IMR-90 (cell line): ENCODE results near the gene CSRP2. TPM values are rescaled to one million over a fixed set of nuclear protein-coding genes. Genes with fewer than 3 reads are reported as not detected.

Source experiments
- ATAC-seq: fragments of 200-7000 bp; cut with Tn5 transposase; 2 replicates; pipeline ENCODE4 v1.9.1; 2020; ENCODE audit warnings: low read depth, mild to moderate bottlenecking, moderate library complexity
- BruUV-seq: library from RNA; stranded (reverse); fragments of 400-500 nt; replicated peaks from 2 replicates; lab custom pipeline; 2021; lab: Mats Ljungman, UMichigan
- CTCF ChIA-PET: fragments of 300-600 bp; formaldehyde crosslinking; extraction: SDS; loops from one replicate; lab custom pipeline; 2021; ENCODE audit warnings: antibody characterized with exemption; lab: Yijun Ruan, JAX
- POLR2A ChIA-PET: fragments of 300-600 bp; sonication (Branson Sonifier 250); formaldehyde crosslinking; loops from one replicate; lab custom pipeline; 2022; ENCODE audit warnings: antibody characterized with exemption; ENCODE audit not compliant: unreplicated experiment; lab: Charles Lee
- DNase-seq: peaks from one replicate; pipeline ENCODE4 v3.0.0; 2013
- H2AFZ ChIP-seq: replicated peaks from 2 replicates; pipeline ENCODE3; 2013; ENCODE audit warnings: low read length, mild to moderate bottlenecking; ENCODE audit not compliant: poor library complexity
- H2AK5ac ChIP-seq: 2 replicates; pipeline ENCODE4 v1.6.1; 2013; ENCODE audit warnings: low read depth, low read length, inconsistent platforms
- H2AK9ac ChIP-seq: replicated peaks from 2 replicates; pipeline ENCODE3; 2013; ENCODE audit warnings: mild to moderate bottlenecking, low read depth, low read length, moderate library complexity; ENCODE audit not compliant: poor library complexity
- H2BK120ac ChIP-seq: 2 replicates; pipeline ENCODE4 v1.6.1; 2013; ENCODE audit warnings: low read depth, low read length, inconsistent platforms
- H2BK15ac ChIP-seq: 3 replicates; pipeline ENCODE4 v1.6.1; 2013; ENCODE audit warnings: low read depth, low read length, inconsistent platforms
- H2BK20ac ChIP-seq: 2 replicates; pipeline ENCODE4 v1.6.1; 2013; ENCODE audit warnings: low read depth, mild to moderate bottlenecking, inconsistent platforms, low read length, moderate library complexity
- H2BK5ac ChIP-seq: 2 replicates; pipeline ENCODE4 v1.6.1; 2013; ENCODE audit warnings: mild to moderate bottlenecking, low read depth, low read length, inconsistent platforms; ENCODE audit not compliant: poor library complexity, severe bottlenecking
- H3K14ac ChIP-seq: replicated peaks from 2 replicates; pipeline ENCODE4 v1.6.1; 2013; ENCODE audit warnings: low read depth, low read length, inconsistent platforms
- H3K18ac ChIP-seq: 2 replicates; pipeline ENCODE4 v1.6.1; 2013; ENCODE audit warnings: low read depth, low read length, control low read depth
- H3K23ac ChIP-seq: 2 replicates; pipeline ENCODE4 v1.6.1; 2013; ENCODE audit warnings: low read depth, low read length, inconsistent platforms
- H3K27ac ChIP-seq: 2 replicates; pipeline ENCODE4 v1.5.1; 2013; ENCODE audit warnings: mild to moderate bottlenecking, control low read depth, low read length; ENCODE audit not compliant: insufficient read depth
- H3K27me3 ChIP-seq: 2 replicates; pipeline ENCODE4 v1.6.1; 2013; ENCODE audit warnings: low read length; ENCODE audit not compliant: control insufficient read depth, insufficient read depth
- H3K36me3 ChIP-seq: 2 replicates; pipeline ENCODE4 v1.6.1; 2013; ENCODE audit warnings: low read length, mixed read lengths; ENCODE audit not compliant: control insufficient read depth, insufficient read depth
- H3K4ac ChIP-seq: 2 replicates; pipeline ENCODE4 v1.6.1; 2013; ENCODE audit warnings: low read depth, low read length, inconsistent platforms
- H3K4me1 ChIP-seq: 2 replicates; pipeline ENCODE4 v1.6.1; 2013; ENCODE audit warnings: low read length, mixed read lengths; ENCODE audit not compliant: control insufficient read depth, insufficient read depth
- H3K4me2 ChIP-seq: 2 replicates; pipeline ENCODE4 v1.6.1; 2013; ENCODE audit warnings: low read depth, mild to moderate bottlenecking, control low read depth, low read length, moderate library complexity
- H3K4me3 ChIP-seq: 2 replicates; pipeline ENCODE4 v1.5.1; 2013; ENCODE audit warnings: low read depth, mild to moderate bottlenecking, control low read depth, low read length, moderate library complexity; ENCODE audit not compliant: insufficient read depth
- H3K56ac ChIP-seq: 2 replicates; pipeline ENCODE4 v1.6.1; 2013; ENCODE audit warnings: low read length, inconsistent platforms; ENCODE audit not compliant: insufficient read depth; ENCODE audit errors: extremely low read depth
- H3K79me1 ChIP-seq, 2 experiments: 2 replicates each; pipeline ENCODE4 v1.6.1; 2013; ENCODE audit warnings: low read length in 2 of 2, inconsistent platforms in 1 of 2, low read depth in 1 of 2
- H3K9ac ChIP-seq: 2 replicates; pipeline ENCODE4 v1.6.1; 2013; ENCODE audit warnings: low read depth, low read length, control low read depth
- H3K9me1 ChIP-seq: 2 replicates; pipeline ENCODE4 v1.6.1; 2013; ENCODE audit warnings: low read length, inconsistent platforms; ENCODE audit not compliant: insufficient read depth
- H3K9me3 ChIP-seq: 2 replicates; pipeline ENCODE4 v1.6.1; 2013; ENCODE audit warnings: low read length; ENCODE audit not compliant: control insufficient read depth, insufficient read depth
- H4K20me1 ChIP-seq: 2 replicates; pipeline ENCODE4 v1.6.1; 2013; ENCODE audit warnings: low read length, inconsistent platforms; ENCODE audit not compliant: insufficient read depth
- H4K5ac ChIP-seq: 2 replicates; pipeline ENCODE4 v1.6.1; 2013; ENCODE audit warnings: mild to moderate bottlenecking, low read depth, low read length, control low read depth
- H4K8ac ChIP-seq, 2 experiments: 2 replicates each; pipeline ENCODE4 v1.6.1; 2013; ENCODE audit warnings: low read depth in 2 of 2, low read length in 2 of 2, control low read depth in 1 of 2, inconsistent platforms in 1 of 2
- H4K91ac ChIP-seq: 2 replicates; pipeline ENCODE4 v1.6.1; 2013; ENCODE audit warnings: low read depth, low read length, inconsistent platforms; ENCODE audit not compliant: insufficient read depth
- CEBPB ChIP-seq: IDR thresholded peaks from 2 replicates; pipeline ENCODE4 v1.6.1; 2012; ENCODE audit warnings: low read depth, low read length, improper control_type of control experiment
- CHD1 ChIP-seq: IDR thresholded peaks from 2 replicates; pipeline ENCODE4 v1.6.1; 2012; ENCODE audit warnings: low read depth, low read length, improper control_type of control experiment
- FOS ChIP-seq: fragments of 150-350 bp; IDR thresholded peaks from 2 replicates; pipeline ENCODE4 v1.6.1; 2016; ENCODE audit warnings: low read depth, low read length
- MAFK ChIP-seq: IDR thresholded peaks from 2 replicates; pipeline ENCODE4 v1.6.1; 2012; ENCODE audit warnings: low read depth, low read length, improper control_type of control experiment
- NFE2L2 ChIP-seq: fragments of 150-350 bp; IDR thresholded peaks from 2 replicates; pipeline ENCODE4 v1.6.1; 2016; ENCODE audit warnings: low read depth, mild to moderate bottlenecking, low read length
- POLR2A ChIP-seq: IDR thresholded peaks from 2 replicates; pipeline ENCODE4 v1.6.1; 2012; ENCODE audit warnings: mild to moderate bottlenecking, low read depth, low read length
- RCOR1 ChIP-seq: IDR thresholded peaks from 2 replicates; pipeline ENCODE4 v1.6.1; 2012; ENCODE audit warnings: mild to moderate bottlenecking, low read length, improper control_type of control experiment; ENCODE audit not compliant: insufficient replicate concordance
- SMC3 ChIP-seq: fragments of 150-350 bp; IDR thresholded peaks from 2 replicates; pipeline ENCODE4 v1.6.1; 2016; ENCODE audit warnings: low read depth, mild to moderate bottlenecking, antibody characterized with exemption, low read length, moderate library complexity
- USF2 ChIP-seq: fragments of 150-350 bp; IDR thresholded peaks from 2 replicates; pipeline ENCODE4 v1.6.1; 2017; ENCODE audit warnings: mild to moderate bottlenecking, antibody characterized with exemption, low read length, low read depth
- WGBS, 2 experiments: methylation state at CpG; one replicate each; pipeline versions ENCODE4 v1.1.5 to v1.1.7; 2013; ENCODE audit warnings: missing lambda C conversion rate in 2 of 2; ENCODE audit not compliant: insufficient read length in 1 of 2; ENCODE audit errors: extremely low coverage in 2 of 2; 5-methylcytosine and 5-hydroxymethylcytosine counted together
- dilution Hi-C: fragments of 300-500 bp; cut with HindIII; formaldehyde crosslinking; loops from one replicate; pipeline ENCODE4 v1.14.3; 2018; ENCODE audit warnings: low sequenced_read_pairs; ENCODE audit not compliant: unreplicated experiment
- in situ Hi-C: fragments of 300-500 bp; cut with MboI; formaldehyde crosslinking; loops from 3 replicates; pipeline ENCODE4 v1.14.3; 2019; ENCODE audit warnings: low sequenced_read_pairs, inconsistent platforms, mixed read lengths
- intact Hi-C: fragments of 100-400 bp; cut with micrococcal nuclease; formaldehyde crosslinking; loops from 2 replicates; pipeline ENCODE4 v1.10.0; 2022
- polyA plus RNA-seq, 3 experiments: library from polyadenylated mRNA; depleted of rRNA; stranded (reverse); fragments of >200 nt; gene quantifications; 2 replicates each; pipeline ENCODE4 v1.2.3, GENCODE V29; 2012; ENCODE audit warnings: low replicate concordance in 1 of 3
- total RNA-seq: library from RNA; depleted of rRNA; stranded (reverse); fragments of >200 nt; gene quantifications from 2 replicates; pipeline ENCODE4 v1.2.3, GENCODE V29; 2012

Gene CSRP2
- total and polyA plus RNA-seq, 2 of the 4 experiments (the other 2 are of a cell fraction), result 156 to 179 TPM

- Histone ChIP-seq H4K20me1 (no peaks in the 10 kb centered on the region), H3K27ac (no peak overlapping the region), H3K27me3 (no peaks in the 10 kb centered on the region), H2BK5ac (no peak overlapping the region), H3K4ac (no peak overlapping the region), H3K4me3 (no peak overlapping the region), H4K91ac (no peak overlapping the region), H4K8ac (no peak overlapping the region), H3K14ac (no peak overlapping the region), H3K36me3 (no peaks in the 10 kb centered on the region), H2BK20ac (no peak overlapping the region), H2AFZ (no peak overlapping the region), H3K4me2 (no peak overlapping the region), H3K56ac (no peak overlapping the region), H3K18ac (no peak overlapping the region), H2BK15ac (no peak overlapping the region), H4K5ac (no peak overlapping the region), H3K9me3 (no peaks in the 10 kb centered on the region), H3K4me1 (peaks cover 4% of the 10 kb centered on the region; the same call in 1 of the 2 replicates), H2AK9ac (no peak overlapping the region), H3K79me1 (no peaks in the 10 kb centered on the region), H2AK5ac (no peak overlapping the region), H3K9ac (no peak overlapping the region), H2BK120ac (no peak overlapping the region), H3K9me1 (peaks cover 3% of the 10 kb centered on the region), H3K23ac (no peak overlapping the region)
- intact Hi-C loops (no loop called here), dilution Hi-C loops (no loop called here), in situ Hi-C loops (no loop called here)
- CTCF ChIA-PET, result interaction anchor here (0.6 to 1.0 kb wide), 3 partner anchors 105 to 1381 kb away, joined by 3 read pairs; no protein-coding TSS in a partner anchor
- no TSS peak for BruUV-seq
- no CpG with 5 or more reads among the region's 1 CpG for WGBS, 2 experiments
- POLR2A ChIA-PET, result no interaction called here
- no peak for ATAC-seq
- TF ChIP-seq NFE2L2, result no peak
- no peak for TF ChIP-seq RCOR1
- TF ChIP-seq USF2, result no peak
- TF ChIP-seq SMC3, result no peak
- TF ChIP-seq FOS, result no peak
- TF ChIP-seq POLR2A, result no peak
- TF ChIP-seq MAFK, result no peak
- TF ChIP-seq CEBPB, result no peak
- no peak for TF ChIP-seq CHD1
- DNase-seq, result no peak
These were observed 46.3 kb upstream of the CSRP2 start for GRCh38 chr12:76925135-76925534.
